Lung microvascular endothelial cell (primary cell): ENCODE measurements around the gene CUBN. TPM values are rescaled to one million over a fixed set of nuclear protein-coding genes. Genes with fewer than 3 reads are reported as not detected.
A peak's percentile ranks its signal among the peaks of the same experiment; 100 is the strongest.

Experiments
- DNase-seq, 2 donors: peaks; one replicate each; pipeline versions ENCODE4 v3.0.0 to v3.0.0-alpha.2; 2010; ENCODE audit warnings: low read depth in 2 of 2
- total RNA-seq: library from RNA; depleted of rRNA; stranded (reverse); fragments of >200 nt; gene quantifications from 2 replicates; pipeline ENCODE4 v1.2.1, GENCODE V29; 2014

The CUBN gene
- total RNA-seq, 1 donor from 2014 or later, result 4.2 TPM

DNA sequence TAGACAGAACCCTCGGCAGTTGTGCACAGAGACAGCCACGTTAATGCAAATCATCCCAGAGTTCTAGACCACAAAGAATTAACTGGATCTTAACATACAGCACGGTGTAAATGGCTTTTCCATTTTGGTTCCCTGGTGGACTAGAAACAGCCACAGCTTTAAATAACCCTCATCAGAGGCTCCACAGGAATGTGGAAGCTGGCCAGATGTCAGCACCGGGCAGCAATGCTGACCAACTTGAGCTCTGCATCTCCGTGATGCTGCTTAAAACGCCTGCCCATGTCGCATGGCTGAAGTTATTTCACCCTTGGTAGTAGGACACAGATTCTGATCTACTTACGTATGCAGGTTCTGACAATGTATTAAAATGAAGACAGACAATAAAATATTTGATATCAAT is 336.9 kb downstream of the CUBN start:
- peak in 1 of 2 donors; percentile 18 for DNase-seq

DNA sequence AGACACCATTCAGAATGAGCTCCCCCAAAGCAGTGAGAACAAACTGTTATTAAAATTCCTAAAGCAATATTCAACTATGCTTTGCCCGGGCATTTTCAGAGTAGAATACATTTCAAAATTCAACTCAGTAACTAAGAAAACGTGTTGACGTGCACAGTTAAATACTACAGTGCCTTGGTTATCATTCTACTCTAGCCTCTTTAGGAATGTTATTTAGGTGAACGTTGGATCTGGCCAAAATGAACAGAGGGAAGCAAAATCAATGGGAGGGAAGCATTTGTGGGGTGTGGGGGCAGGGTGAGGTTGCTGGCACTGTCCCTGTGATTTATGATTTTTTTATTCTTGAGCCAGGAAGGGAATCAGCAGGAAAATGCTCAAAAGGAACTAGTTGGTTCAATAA is 339.8 kb downstream of the CUBN start:
- no peak for DNase-seq

DNA sequence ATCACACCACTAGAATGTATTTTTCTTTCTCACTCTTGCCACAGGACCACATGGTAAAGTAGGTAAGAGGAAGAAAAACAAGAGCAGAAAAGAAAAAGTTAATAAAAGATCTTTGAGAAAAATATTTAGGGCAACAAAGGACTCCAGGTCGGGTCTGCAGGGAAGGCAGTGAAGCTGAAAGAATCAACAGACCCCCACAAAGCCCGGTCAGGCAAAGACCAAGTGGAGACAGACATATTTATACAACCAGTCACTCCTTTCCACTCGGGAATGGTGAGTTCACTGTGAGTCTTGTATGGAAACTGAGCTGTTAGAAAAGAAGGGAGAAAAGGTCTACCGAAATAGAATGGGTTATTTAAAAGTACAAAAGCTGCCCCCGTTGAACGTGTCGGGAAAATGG is 340.4 kb downstream of the CUBN start:
- no peak for DNase-seq

DNA sequence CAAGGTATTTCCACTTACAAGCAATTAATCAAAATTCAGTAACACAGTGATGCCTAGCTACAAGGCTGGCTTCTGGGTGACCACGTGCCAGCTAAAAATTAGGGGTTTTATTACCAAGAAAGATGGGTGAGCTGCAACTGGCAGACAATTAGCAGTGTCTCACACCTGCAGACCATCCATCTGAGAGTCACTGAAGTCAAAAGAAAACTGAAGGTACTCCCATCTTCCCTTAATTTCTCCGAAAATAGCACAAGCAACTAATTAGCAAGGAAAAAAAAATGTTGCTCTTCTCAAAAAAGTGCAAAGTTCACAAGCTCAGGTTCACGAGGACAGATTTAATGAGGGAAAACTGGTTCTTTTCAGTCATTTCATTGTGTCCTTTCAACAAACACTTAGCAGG is 340.8 kb downstream of the CUBN start:
- DNase-seq, result no peak

DNA sequence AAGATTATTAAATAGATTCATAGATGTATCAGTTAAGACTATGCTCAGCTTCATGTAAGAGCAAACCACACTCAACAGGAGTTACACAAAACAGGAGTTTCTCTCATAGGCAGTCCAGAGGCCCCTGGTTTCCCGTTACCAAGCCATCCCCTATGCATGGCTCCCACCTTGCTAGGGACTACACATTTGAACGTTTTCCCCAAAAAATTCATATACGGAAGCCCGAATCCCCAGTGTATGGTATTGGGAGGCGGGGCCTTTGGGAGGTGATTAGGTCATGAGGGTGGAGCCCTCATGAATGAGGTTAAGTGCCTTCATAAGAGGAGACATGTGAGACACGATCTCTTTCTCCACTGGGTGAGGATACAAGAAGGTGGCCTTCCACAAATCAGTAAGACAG is 341.5 kb downstream of the CUBN start:
- no peak for DNase-seq

DNA sequence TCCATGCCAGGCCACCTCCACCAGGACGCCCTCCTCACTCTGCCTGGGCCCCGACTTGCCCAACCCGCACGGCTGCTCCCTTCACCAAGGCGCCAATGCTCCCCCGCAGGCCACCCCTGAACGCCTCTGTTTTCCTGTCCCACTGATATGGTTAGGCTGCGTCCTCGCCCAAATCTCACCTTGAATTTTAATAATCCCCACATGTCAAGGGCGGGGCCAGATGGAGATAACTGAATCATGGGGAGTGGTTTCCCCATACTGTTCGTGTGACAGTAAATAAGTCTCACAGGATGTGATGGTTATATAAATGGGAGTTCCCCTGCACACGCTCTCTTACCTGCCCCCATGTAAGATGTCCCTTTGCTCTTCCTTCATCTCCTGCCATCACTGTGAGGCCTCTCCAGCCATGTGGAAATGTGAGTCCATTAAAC is 342.2 kb downstream of the CUBN start:
- no peak for DNase-seq

DNA sequence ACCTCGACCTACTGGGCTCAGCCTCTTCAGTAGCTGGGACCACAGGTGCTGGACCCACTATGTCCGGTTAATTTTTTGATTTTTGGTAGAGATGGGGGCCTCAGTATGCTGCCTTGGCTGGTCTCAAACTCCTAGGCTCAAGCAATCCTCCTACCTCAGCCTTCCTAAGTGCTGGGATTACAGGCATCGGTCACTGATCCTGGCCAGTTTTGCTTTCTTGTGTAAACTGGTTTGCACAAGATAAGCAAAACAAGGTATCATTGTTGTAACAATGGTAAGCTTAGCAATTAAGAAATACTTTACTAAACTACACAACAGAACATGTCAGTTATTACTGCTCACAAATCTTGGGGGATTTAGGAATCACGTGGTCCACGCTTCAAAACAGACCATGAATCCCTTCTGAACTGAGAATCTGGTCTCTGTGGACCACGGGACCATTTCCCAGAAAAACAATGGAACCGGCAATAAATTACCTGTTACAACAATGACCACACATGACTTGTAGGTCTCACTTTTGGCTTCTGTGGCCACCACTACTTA is 349.2 kb downstream of the CUBN start:
- peak in 1 of 2 donors; percentile 53 for DNase-seq

DNA sequence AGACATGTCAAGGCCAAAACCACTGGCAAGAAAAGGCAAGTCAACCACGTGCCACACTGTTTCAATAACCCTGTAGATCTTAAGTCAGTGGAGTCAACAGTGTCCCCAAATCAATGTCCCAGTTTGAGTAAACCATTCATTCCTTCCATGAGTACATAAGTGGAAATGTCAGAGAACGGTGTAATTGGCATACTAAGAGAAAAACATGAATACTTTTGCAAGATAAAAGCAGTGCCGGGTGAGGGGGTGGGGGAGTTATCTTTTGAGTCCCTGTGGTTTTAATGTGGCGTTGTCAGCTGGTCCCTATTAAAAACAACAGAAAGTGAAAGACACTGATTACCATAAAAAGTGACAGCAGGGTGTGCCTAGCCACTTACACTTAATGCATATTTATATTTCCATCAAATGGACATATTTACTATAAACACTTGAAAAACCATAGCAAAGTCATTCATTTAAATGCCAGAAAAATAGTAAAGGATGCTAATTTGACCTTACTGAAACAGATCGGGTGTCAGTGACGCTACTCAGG is 350.2 kb downstream of the CUBN start:
- DNase-seq, result no peak

DNA sequence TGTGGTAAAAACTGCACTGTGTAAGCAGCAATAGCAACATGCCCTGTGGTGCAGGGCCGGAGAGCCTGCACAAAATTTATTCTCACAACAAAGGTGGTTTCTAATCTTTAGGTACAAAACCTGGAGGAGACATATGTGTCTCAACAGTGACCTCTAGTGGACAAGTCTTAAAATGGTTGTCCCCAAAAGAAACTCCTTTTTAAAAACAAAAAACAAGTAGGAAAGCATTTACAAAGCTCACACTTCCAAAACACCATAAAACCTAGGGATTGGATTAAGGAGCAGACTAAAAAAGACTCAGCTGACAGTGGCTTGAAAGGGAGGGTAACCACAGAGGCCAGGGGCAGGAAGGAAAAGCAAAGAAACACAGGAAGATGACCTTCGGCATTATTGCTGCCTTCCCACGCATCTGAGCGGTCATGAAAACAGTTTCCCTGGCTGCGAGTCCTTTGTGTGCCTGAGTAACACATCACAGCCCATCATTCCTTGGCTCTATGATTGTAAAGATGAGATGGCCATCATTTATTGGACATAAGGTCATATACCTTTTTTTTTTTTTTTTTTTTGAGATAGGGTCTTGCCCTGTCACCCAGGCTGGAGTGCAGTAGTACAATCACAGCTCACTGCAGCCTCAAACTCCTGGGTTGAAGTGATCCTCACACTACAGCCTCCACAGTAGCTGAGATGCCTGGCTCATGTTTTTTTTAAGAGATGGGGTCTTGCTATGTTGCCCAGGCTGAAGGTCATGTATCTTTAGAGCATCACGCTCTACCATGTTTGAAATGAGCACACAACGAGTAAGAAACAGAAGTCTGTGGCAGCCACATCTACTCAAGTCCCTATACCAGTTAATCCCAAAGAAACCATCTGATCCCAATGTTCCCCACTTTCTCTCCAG is 351.9 kb downstream of the CUBN start:
- peak; percentile 97 to 98 for DNase-seq

DNA sequence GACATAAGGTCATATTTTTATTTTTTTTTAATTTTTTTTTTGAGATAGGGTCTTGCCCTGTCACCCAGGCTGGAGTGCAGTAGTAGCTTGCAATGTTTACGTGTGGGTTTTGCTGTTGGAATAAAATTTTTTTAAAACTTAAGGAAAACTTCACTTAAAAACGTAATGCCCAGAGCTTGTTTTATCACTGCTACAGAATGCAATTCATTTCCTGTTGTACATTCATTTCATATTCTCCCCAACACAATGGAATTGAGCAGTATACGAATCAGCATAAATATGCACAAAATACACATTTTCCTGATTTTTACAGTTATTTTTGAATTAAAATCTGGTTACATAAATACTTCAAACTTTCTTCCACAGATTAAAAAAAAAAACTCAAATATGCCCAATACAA is 352.7 kb downstream of the CUBN start:
- DNase-seq, result peak; percentile 46 to 56

Other genes with a start within 250 kb of the CUBN start
- 3.5 and 3.8 TPM in 2 replicates for gene TRDMT1, start 71.9 kb upstream of the CUBN start, total RNA-seq
- gene VIM, start 98.4 kb upstream of the CUBN start, total RNA-seq, result 2,898 and 3,955 TPM in 2 replicates